K562 (cell line): ENCODE measurements around the gene OR10A3.

ENCODE experiments used
- FOS ChIP-seq: IDR thresholded peaks from 3 replicates; pipeline ENCODE4 v1.6.1; 2011; ENCODE audit not compliant: insufficient read length; ENCODE audit errors: extremely low read depth
- FOXA3 ChIP-seq, 2 experiments: fragments of 450-650 bp in 1 of 2; sonication (generic) in 1 of 2; formaldehyde crosslinking; IDR thresholded peaks in 1 of 2; conservative IDR thresholded peaks in 1 of 2; 2 replicates each; pipeline versions ENCODE4 v1.4.0 to v1.8.0; 2020 to 2022; ENCODE audit warnings: mild to moderate bottlenecking in 2 of 2, missing genetic modification reagents in 1 of 2
- FOXJ3 ChIP-seq: sonication (generic); formaldehyde crosslinking; IDR thresholded peaks from 2 replicates; pipeline ENCODE4 v1.4.0; 2020; ENCODE audit warnings: mild to moderate bottlenecking, missing genetic modification reagents
- NFE2L1 ChIP-seq: fragments of 450-650 bp; IDR thresholded peaks from 2 replicates; pipeline ENCODE4 v1.6.1; 2016; ENCODE audit warnings: missing genetic modification characterization, low read depth, mild to moderate bottlenecking, missing compliant biosample characterization, moderate library complexity, borderline replicate concordance
- POLR2AphosphoS5 ChIP-seq: IDR thresholded peaks from 2 replicates; pipeline ENCODE4 v1.6.1; 2011; ENCODE audit warnings: mild to moderate bottlenecking, low read depth, low read length, moderate library complexity; ENCODE audit not compliant: control insufficient read depth, insufficient read depth
- RAD21 ChIP-seq, 2 experiments: fragments of 250-450 bp in 1 of 2; fragments of 450-650 bp in 1 of 2; sonication (Bioruptor Pico) in 1 of 2; formaldehyde crosslinking in 1 of 2; IDR thresholded peaks in 1 of 2; conservative IDR thresholded peaks in 1 of 2; 2 replicates each; pipeline versions ENCODE4 v1.4.0 to v1.8.0; 2020 to 2022; ENCODE audit warnings: mild to moderate bottlenecking in 2 of 2, moderate library complexity in 1 of 2
- SRSF1 ChIP-seq: fragments of 200-400 bp; formaldehyde crosslinking; IDR thresholded peaks from 2 replicates; pipeline ENCODE4 v1.6.1; 2017; ENCODE audit warnings: mild to moderate bottlenecking, low read depth, low read length, moderate library complexity
- ZBTB34 ChIP-seq: fragments of 250-450 bp; sonication (Bioruptor Pico); IDR thresholded peaks from 2 replicates; pipeline ENCODE4 v1.8.0; 2021; ENCODE audit warnings: mild to moderate bottlenecking, moderate library complexity
- ZNF830 ChIP-seq: fragments of 250-450 bp; sonication (Bioruptor Pico); IDR thresholded peaks from 2 replicates; pipeline ENCODE4 v1.5.0; 2021; ENCODE audit warnings: mild to moderate bottlenecking
- TF ChIP-seq, protein P1 (sequence below), 3 experiments: IDR thresholded peaks in 2 of 3; conservative IDR thresholded peaks in 1 of 3; 2 replicates each; pipeline ENCODE4 v1.5.1; 2011 to 2012; ENCODE audit warnings: low read length in 3 of 3, mild to moderate bottlenecking in 3 of 3, control low read depth in 2 of 3, improper control_type of control experiment in 1 of 3, inconsistent platforms in 1 of 3, low read depth in 1 of 3, mixed read lengths in 1 of 3, moderate library complexity in 1 of 3; ENCODE audit not compliant: insufficient read depth in 2 of 3

DNA sequence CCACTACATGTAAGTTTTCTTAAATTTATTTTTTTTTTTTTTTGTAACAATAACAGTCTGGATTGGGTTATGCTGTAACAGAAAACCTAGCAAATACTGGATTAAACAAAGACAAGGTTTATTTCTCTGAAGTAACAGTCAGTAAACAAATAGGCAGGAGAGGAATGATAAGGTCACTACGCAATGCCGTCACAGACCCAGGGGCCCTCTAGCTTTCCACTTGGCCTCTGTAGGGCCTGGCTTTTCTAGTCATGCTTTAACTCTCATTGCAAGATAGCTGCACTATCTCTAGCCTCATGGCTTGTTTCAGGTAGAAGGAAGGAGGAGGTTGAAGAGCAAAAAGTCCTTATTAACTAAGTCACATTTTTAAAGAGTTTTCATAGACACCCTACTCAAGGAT is 17.0 kb downstream of the OR10A3 start:
- no peak for TF ChIP-seq FOXA3 (CRISPR knock-in tag; conservative IDR thresholded peaks at IDR 0.05 in 1 of 2, IDR thresholded peaks at IDR 0.05 in 1 of 2)
- no peak for TF ChIP-seq ZNF830 (CRISPR knock-in tag)
- TF ChIP-seq RAD21 (CRISPR knock-in tag; conservative IDR thresholded peaks at IDR 0.05 in 1 of 2, IDR thresholded peaks at IDR 0.05 in 1 of 2): no peak
- no peak for TF ChIP-seq NFE2L1 (tag)
- TF ChIP-seq FOXJ3: no peak
- TF ChIP-seq POLR2AphosphoS5: no peak
- no peak for TF ChIP-seq FOS
- TF ChIP-seq SRSF1: no peak
- TF ChIP-seq ZBTB34 (CRISPR knock-in tag): no peak
- TF ChIP-seq, protein P1, sequence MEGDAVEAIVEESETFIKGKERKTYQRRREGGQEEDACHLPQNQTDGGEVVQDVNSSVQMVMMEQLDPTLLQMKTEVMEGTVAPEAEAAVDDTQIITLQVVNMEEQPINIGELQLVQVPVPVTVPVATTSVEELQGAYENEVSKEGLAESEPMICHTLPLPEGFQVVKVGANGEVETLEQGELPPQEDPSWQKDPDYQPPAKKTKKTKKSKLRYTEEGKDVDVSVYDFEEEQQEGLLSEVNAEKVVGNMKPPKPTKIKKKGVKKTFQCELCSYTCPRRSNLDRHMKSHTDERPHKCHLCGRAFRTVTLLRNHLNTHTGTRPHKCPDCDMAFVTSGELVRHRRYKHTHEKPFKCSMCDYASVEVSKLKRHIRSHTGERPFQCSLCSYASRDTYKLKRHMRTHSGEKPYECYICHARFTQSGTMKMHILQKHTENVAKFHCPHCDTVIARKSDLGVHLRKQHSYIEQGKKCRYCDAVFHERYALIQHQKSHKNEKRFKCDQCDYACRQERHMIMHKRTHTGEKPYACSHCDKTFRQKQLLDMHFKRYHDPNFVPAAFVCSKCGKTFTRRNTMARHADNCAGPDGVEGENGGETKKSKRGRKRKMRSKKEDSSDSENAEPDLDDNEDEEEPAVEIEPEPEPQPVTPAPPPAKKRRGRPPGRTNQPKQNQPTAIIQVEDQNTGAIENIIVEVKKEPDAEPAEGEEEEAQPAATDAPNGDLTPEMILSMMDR (IDR thresholded peaks at IDR 0.05 in 2 of 3, conservative IDR thresholded peaks at IDR 0.05 in 1 of 3; ENCODE audit: insufficient read depth in 2 of 3, low read depth in 1 of 3, low read length in 3 of 3): no peak
